ENCODE results near the gene CDH4.

CDH4 gene

DNA sequence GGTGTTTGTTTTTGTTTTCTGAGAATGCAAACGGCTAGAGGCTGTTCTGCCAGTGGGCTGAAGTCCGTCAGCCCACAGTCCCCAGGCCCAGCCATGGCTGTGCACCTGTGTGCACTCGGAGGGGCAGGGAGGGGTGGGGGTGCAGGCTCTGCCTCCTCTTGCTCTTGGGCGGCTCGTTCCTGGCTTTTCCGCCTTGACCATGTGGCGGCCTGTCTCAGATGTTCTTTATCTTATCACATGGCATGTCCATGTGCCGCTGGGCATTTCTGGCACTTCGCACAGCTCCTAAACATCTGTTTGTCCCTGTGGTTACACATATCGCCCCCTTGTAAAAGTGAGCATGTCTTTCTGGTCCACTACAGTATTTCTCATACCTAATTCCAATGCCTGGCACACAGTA lies 137.0 kb downstream of the CDH4 start:
- no peak overlapping the region for H3K27ac ChIP-seq
- TF ChIP-seq, protein P1, sequence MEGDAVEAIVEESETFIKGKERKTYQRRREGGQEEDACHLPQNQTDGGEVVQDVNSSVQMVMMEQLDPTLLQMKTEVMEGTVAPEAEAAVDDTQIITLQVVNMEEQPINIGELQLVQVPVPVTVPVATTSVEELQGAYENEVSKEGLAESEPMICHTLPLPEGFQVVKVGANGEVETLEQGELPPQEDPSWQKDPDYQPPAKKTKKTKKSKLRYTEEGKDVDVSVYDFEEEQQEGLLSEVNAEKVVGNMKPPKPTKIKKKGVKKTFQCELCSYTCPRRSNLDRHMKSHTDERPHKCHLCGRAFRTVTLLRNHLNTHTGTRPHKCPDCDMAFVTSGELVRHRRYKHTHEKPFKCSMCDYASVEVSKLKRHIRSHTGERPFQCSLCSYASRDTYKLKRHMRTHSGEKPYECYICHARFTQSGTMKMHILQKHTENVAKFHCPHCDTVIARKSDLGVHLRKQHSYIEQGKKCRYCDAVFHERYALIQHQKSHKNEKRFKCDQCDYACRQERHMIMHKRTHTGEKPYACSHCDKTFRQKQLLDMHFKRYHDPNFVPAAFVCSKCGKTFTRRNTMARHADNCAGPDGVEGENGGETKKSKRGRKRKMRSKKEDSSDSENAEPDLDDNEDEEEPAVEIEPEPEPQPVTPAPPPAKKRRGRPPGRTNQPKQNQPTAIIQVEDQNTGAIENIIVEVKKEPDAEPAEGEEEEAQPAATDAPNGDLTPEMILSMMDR (conservative IDR thresholded peaks at IDR 0.05), result no peak
- no peak for TF ChIP-seq ZFX (IDR thresholded peaks at IDR 0.05)

DNA sequence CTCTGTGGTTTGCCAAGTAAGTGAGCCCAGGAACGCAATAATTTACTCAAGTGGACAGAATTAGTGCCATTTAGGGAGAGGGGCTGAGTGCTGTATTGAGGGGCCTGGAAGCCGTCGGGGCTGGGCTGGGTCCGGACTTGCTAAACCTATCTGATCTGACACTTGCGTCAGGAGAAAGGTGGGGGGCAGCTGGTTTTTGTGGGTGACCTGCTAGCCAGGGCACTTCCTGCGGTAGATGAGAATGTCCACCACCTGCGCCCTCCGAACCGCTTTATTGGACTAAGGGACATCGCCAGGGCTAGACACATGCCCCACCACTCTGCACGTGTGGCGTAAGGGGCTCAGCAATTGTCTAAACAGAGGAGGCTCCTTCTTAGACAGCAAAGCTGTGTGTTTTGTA lies 139.1 kb downstream of the CDH4 start:
- TF ChIP-seq, protein P1 (conservative IDR thresholded peaks at IDR 0.05), result no peak
- TF ChIP-seq ZFX (IDR thresholded peaks at IDR 0.05), result no peak

DNA sequence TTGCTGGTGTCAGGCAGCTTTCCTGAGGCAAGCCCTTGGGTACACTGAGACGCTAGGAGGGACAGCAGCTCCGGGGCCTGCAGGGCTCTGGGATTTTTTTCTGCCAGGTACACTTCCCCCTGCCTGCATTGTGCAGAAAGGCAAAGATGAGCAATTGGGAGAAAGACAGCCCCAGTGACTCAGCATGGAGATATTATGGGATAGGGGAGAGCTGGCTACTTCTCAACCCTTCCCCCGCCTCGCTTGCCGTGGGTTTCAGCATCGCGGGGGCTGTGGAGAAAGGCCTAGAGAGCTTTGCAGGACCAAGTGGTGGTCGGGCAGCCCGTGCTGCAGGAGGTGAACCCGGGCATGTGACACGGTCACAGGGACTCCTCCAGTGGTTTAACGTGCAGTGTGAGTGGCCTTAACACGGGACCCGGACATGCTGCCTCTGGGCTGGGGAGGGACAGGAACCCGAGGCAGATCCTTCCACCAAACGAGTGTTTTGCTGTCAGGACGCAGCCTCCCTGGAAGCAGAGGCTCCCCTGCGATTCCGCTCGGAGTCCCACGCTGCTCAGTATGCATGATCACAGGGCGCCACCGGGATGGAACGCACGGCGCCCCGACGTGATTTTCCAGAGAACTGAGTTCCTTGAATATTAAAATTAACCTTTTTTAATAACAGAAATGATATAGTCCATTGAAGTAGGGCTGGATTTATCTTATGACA lies 139.9 kb downstream of the CDH4 start:
- TF ChIP-seq, protein P1 (conservative IDR thresholded peaks at IDR 0.05), result no peak
- no peak for TF ChIP-seq ZFX (IDR thresholded peaks at IDR 0.05)
- no peak overlapping the region for H3K27ac ChIP-seq

More for the DNA sequence above, 139.1 kb downstream of the CDH4 start:
- no peak overlapping the region for H3K27ac ChIP-seq

DNA sequence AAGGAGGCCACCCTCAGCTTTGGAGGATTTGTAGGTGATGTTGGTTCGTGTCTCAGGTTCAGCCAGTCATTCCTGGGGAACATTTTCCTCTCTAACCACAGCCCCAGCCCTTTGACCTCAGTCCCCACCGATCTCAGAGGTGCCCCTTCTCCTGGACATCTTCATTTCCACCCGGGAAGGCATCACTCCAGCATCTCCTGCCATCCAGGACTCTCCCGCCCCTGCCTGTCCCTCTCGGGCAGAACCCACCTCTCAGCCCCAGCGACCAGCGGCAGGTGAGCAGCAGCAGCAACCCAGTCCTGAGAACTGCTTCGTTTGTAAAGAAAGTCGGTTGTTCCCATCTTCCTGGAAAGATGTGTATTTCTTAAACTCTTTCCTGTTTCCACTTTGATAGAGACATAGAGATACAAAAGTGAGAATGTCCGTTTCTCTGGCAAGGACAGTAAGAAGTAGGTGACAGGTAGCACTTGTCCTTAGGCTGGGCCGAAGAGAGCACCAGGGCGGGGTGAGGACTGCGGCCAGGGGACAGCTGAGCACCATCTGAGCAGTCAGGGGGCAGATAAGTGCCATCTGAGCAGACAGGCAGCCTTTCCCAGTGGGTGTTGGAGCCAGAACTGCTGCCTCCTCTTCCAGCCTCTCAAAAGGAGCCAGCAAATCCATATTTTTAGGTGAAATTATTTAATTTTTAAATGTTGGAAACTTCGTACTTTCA lies 142.2 kb downstream of the CDH4 start:
- no peak overlapping the region for H3K27ac ChIP-seq
- TF ChIP-seq, protein P1 (conservative IDR thresholded peaks at IDR 0.05), result no peak
- no peak for TF ChIP-seq ZFX (IDR thresholded peaks at IDR 0.05)

DNA sequence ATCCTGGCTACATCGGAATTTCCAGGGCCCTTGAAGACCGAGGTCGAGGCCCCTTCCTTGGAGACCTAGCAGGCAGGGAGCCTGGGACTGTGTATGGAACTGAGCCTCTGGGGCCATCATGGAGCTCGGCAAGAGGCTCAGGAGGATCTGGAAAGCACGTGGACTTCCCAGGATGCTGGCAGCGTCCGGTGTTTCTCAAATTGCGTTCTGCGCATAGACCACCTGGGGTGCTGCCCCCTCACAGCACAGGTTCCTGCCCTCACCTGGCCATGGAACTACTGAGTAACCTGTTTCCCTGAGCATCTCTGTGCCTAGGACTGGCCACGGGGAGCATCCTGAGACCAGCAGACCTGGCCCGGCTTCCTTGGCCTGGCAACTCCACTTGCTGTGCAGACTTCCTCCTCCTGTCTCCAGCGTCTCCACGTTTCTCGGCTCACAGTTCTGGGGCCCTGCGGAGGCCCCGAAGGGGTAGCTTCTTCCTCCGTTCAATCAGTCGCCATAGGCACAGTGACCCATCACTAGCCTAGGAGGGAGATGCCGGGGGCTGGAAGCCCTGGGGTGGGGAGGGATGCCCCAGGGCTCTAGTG lies 144.3 kb downstream of the CDH4 start:
- no peak overlapping the region for H3K27ac ChIP-seq
- TF ChIP-seq, protein P1 (conservative IDR thresholded peaks at IDR 0.05), result no peak

DNA sequence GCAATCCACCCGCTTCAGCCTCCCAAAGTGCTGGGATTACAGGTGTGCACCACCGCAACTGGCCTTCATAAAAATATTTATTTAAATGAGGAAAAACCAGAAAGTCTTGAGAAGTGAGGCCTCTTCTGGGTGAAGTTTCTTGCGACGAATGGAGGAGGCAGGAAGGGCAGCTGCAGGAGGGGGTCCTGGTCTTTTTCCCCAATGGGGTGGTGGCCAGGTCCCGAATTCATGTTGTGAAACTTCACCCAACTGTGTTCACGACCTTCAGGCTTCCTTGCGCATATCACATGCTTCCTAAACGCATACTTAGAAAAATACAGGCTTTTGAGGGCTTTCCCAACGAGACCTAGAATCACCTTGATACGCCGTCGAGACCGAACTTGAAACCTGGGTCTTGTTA lies 145.1 kb downstream of the CDH4 start:
- no peak overlapping the region for H3K27ac ChIP-seq

More for the DNA sequence above, 145.1 kb downstream of the CDH4 start:
- no peak for TF ChIP-seq ZFX (IDR thresholded peaks at IDR 0.05)
- TF ChIP-seq, protein P1 (conservative IDR thresholded peaks at IDR 0.05), result no peak

Data from C4-2B (cell line).